BJ (cell line): Measurements from ENCODE around the gene HAVCR1. TPM values are rescaled to one million over a fixed set of nuclear protein-coding genes. Genes with fewer than 3 reads are reported as not detected.
"Not testable (repeated sequence)": the region's sequence is repeated elsewhere in the genome, so short reads cannot be mapped to it uniquely, and the experiment has no call there.

ENCODE experiments used
- CTCF ChIA-PET: fragments of 350-600 bp; formaldehyde crosslinking; extraction: SDS; loops from one replicate; lab custom pipeline; 2021; ENCODE audit warnings: antibody characterized with exemption, inconsistent platforms; lab: Yijun Ruan, JAX
- POLR2A ChIA-PET: fragments of 300-600 bp; sonication (Branson Sonifier 250); formaldehyde crosslinking; extraction: SDS; loops from one replicate; lab custom pipeline; 2021; ENCODE audit warnings: antibody characterized with exemption; lab: Charles Lee
- DNase-seq: peaks from one replicate; pipeline ENCODE4 v3.0.0-alpha.2; 2011; ENCODE audit warnings: low read depth
- H3K27me3 ChIP-seq: 2 replicates; pipeline ENCODE4 v1.6.0; 2011; ENCODE audit warnings: low read length; ENCODE audit not compliant: control insufficient read depth, insufficient read depth
- H3K36me3 ChIP-seq: 2 replicates; pipeline ENCODE4 v1.5.1; 2011; ENCODE audit warnings: low read length; ENCODE audit not compliant: control insufficient read depth, insufficient read depth
- H3K4me3 ChIP-seq: 2 replicates; pipeline ENCODE4 v1.5.1; 2011; ENCODE audit warnings: low read depth, mild to moderate bottlenecking, control low read depth, low read length
- polyA plus RNA-seq: library from polyadenylated mRNA; depleted of rRNA; stranded (reverse); fragments of >200 nt; gene quantifications from 2 replicates; pipeline ENCODE4 v1.2.3, GENCODE V29; 2011
- TF ChIP-seq, protein P1 (sequence below): IDR thresholded peaks from 2 replicates; pipeline ENCODE4 v1.5.1; 2011; ENCODE audit warnings: low read depth, mild to moderate bottlenecking, control low read depth, inconsistent platforms, low read length, moderate library complexity; ENCODE audit not compliant: insufficient read depth

HAVCR1 gene
- polyA plus RNA-seq, 1 experiment = not detected

DNA sequence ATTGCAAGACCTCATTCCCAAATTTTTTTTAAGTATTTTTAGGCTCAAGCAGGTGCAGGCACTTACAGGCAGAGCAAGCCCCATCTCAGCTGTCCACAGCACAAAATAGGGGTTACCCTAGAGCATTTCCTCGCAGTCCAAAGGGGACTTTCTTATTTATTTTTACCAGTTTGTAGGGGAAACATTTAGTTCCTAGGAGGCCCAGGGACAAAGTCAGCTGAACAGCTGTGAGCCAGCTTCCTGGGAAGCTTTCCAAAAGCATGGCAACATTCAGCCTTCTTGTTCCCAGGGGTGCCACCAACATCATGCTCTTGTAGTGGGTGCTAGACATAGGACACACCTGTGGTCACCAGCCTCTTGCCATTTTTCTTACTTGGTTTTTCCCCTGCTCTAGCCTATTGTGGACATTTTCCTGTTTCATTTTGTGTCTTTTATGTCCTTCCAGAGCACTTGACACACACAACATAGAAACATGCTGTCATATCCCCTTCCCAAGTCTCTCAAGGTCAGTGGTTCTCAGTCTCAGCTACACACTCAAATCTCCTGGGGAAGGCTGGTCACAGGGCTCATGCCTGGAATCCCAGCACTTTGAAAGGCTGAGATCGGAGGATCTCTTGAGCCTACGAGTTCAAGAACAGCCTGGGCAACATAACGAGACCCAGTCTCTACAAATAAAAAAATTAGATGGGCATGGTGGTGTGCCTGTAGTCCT is 38.2 kb downstream of the HAVCR1 start:
- Histone ChIP-seq H3K27me3 (no peaks in the 10 kb centered on the region), H3K4me3 (no peak overlapping the region), H3K36me3 (no peaks in the 10 kb centered on the region)
- TF ChIP-seq, protein P1, sequence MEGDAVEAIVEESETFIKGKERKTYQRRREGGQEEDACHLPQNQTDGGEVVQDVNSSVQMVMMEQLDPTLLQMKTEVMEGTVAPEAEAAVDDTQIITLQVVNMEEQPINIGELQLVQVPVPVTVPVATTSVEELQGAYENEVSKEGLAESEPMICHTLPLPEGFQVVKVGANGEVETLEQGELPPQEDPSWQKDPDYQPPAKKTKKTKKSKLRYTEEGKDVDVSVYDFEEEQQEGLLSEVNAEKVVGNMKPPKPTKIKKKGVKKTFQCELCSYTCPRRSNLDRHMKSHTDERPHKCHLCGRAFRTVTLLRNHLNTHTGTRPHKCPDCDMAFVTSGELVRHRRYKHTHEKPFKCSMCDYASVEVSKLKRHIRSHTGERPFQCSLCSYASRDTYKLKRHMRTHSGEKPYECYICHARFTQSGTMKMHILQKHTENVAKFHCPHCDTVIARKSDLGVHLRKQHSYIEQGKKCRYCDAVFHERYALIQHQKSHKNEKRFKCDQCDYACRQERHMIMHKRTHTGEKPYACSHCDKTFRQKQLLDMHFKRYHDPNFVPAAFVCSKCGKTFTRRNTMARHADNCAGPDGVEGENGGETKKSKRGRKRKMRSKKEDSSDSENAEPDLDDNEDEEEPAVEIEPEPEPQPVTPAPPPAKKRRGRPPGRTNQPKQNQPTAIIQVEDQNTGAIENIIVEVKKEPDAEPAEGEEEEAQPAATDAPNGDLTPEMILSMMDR = no peak
- POLR2A ChIA-PET = no interaction called here
- CTCF ChIA-PET = interaction anchor here (1.1 kb wide), 1 partner anchor 12 kb away, joined by 5 read pairs; no protein-coding TSS in a partner anchor
- no peak for DNase-seq

DNA sequence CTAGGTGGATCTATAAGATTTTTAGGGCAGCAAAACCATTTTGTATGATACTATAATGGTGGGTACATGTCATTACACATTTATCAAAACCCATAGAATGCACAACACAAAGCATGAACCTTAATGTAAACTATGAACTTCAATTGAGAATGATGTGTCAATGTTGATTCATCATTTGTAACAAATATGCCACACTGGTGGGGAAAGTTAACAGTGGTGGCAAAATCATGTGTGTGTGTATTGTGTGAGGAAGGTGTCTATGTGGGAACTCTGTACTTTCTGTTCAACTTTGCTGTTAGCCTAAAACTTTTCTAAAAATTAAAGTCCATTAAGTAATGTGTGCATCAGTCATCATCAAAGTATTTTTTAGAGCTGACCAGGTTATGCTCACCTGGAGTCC is 38.9 kb downstream of the HAVCR1 start:
- POLR2A ChIA-PET = no interaction called here
- TF ChIP-seq, protein P1 = no peak
- Histone ChIP-seq H3K4me3 (no peak overlapping the region), H3K36me3 (no peaks in the 10 kb centered on the region), H3K27me3 (no peaks in the 10 kb centered on the region)
- CTCF ChIA-PET = no interaction called here
- DNase-seq = no peak

DNA sequence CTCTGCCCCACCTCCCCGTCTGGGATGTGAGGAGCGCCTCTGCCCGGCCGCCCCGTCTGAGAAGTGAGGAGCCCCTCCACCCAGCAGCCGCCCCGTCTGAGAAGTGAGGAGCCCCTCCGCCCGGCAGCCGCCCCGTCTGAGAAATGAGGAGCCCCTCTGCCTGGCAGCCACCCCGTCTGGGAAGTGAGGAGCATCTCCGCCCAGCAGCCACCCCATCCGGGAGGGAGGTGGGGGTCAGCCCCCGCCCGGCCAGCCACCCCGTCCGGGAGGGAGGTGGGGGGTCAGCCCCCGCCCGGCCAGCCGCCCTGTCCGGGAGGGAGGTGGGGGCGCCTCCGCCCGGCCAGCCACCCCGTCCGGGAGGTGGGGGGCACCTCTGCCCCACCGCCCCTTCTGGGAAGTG is 44.8 kb downstream of the HAVCR1 start:
- POLR2A ChIA-PET, H3K36me3 ChIP-seq, DNase-seq, H3K27me3 ChIP-seq, CTCF ChIA-PET, H3K4me3 ChIP-seq: not testable (repeated sequence)

DNA sequence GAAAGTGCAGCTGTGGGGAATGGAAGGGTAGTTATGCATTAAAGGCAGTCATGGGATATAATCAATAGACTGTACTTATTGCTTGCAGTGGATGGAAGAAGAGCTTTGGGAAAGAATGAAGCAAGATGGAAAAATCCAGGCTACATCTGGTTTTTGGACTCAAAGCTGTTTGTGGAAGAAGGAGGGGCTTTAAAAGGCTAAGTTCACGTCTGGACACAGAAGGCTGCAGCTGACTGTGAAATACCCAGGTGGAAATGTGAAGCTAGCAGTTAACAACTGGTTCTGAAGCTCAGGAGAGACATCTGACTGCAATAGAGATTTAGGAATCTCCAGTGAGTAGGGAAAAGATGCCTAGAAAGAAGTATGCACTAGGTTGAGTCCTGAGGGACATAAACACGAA is 52.7 kb downstream of the HAVCR1 start:
- TF ChIP-seq, protein P1 = no peak
- DNase-seq = no peak
- CTCF ChIA-PET = no interaction called here

DNA sequence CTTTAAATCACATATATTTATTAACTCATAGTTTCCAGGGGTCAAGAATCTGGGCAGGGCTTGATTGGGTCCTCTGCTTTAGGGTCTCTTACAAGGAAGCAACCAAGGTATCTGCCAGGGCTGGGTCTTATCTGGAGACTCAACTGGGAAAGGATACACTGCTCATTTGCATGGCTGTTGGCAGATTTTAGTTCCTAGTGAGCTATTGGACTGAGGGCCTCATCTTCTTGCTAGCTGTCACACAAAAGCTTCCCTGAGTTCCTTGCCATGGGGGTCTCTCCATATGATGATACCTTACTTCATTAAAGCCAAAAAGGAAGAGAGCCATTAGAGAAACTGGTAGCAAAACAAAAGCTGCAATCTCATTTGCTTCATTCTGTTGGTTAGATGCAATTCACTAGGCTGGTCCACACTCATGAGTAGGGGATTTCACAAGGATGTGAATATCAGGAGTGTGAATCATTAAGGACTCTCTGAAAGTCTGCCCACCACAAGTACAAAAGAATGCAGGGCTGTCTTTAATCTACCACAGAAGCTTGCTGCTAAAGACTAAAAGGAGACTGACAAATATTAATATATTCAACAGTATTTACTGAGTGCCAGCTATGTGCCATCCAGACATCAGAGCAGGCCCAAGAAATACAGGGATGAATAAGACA is 53.9 kb downstream of the HAVCR1 start:
- no peak for DNase-seq
- H3K36me3 ChIP-seq = no peaks in the 10 kb centered on the region
- CTCF ChIA-PET = no interaction called here
- H3K27me3 ChIP-seq = no peaks in the 10 kb centered on the region
- no peak overlapping the region for H3K4me3 ChIP-seq
- POLR2A ChIA-PET = no interaction called here
- TF ChIP-seq, protein P1 = no peak

More for the DNA sequence above, 52.7 kb downstream of the HAVCR1 start:
- H3K36me3 ChIP-seq = no peaks in the 10 kb centered on the region
- no peak overlapping the region for H3K4me3 ChIP-seq
- POLR2A ChIA-PET = no interaction called here
- no peaks in the 10 kb centered on the region for H3K27me3 ChIP-seq

DNA sequence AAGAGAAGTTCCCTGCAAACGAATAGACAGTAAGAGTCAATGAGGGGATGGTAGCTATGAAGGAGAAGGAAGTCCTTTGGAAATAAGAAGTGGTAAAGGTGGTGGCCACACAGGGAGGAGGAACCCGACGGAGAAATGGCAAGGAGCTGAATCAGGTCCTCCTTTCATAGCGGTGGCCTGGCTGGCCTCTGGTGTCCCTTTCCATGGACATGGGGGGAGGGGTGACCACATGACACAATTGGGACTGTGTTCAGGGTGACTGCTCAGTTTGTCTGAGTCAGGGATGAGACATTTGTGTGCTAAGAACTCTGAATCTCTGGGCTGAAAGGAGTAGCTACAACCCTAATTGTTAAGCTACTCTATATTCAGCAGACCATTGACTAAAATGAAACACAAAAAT is 67.2 kb downstream of the HAVCR1 start:
- POLR2A ChIA-PET = no interaction called here
- TF ChIP-seq, protein P1 = no peak
- H3K27me3 ChIP-seq = no peaks in the 10 kb centered on the region
- H3K36me3 ChIP-seq = no peaks in the 10 kb centered on the region
- no peak overlapping the region for H3K4me3 ChIP-seq
- DNase-seq = no peak
- CTCF ChIA-PET = no interaction called here
